Breast epithelium (tissue), 3 donors: ENCODE results near the gene ATP6V1F.

Source experiments
- CTCF ChIP-seq, 3 donors: fragments of 450-650 bp; IDR thresholded peaks; one replicate each; pipeline ENCODE4 v1.5.1; 2016 to 2017; ENCODE audit warnings: antibody characterized with exemption in 3 of 3, mild to moderate bottlenecking in 3 of 3, moderate library complexity in 3 of 3
- POLR2A ChIP-seq: fragments of 450-650 bp; IDR thresholded peaks from one replicate; pipeline ENCODE4 v1.6.1; 2016; ENCODE audit warnings: antibody characterized with exemption, mild to moderate bottlenecking, moderate library complexity
- POLR2AphosphoS5 ChIP-seq, 3 donors: sonication (generic); formaldehyde crosslinking; IDR thresholded peaks; one replicate each; pipeline ENCODE4 v1.6.1; 2017; ENCODE audit warnings: antibody characterized with exemption in 3 of 3

GRCh38 chr7:128880791-128881457 is 18.3 kb downstream of the ATP6V1F start:
- no peak for TF ChIP-seq CTCF (IDR thresholded peaks at IDR 0.05)
- TF ChIP-seq POLR2AphosphoS5 (IDR thresholded peaks at IDR 0.05) = no peak
- no peak for TF ChIP-seq POLR2A
